IMR-90 (cell line): ENCODE results near the gene SAAL1. TPM values are rescaled to one million over a fixed set of nuclear protein-coding genes. Genes with fewer than 3 reads are reported as not detected.

ENCODE experiments used
- ATAC-seq: fragments of 200-7000 bp; cut with Tn5 transposase; 2 replicates; pipeline ENCODE4 v1.9.1; 2020; ENCODE audit warnings: low read depth, mild to moderate bottlenecking, moderate library complexity
- BruUV-seq: library from RNA; stranded (reverse); fragments of 400-500 nt; replicated peaks from 2 replicates; lab custom pipeline; 2021; lab: Mats Ljungman, UMichigan
- CTCF ChIA-PET: fragments of 300-600 bp; formaldehyde crosslinking; extraction: SDS; loops from one replicate; lab custom pipeline; 2021; ENCODE audit warnings: antibody characterized with exemption; lab: Yijun Ruan, JAX
- POLR2A ChIA-PET: fragments of 300-600 bp; sonication (Branson Sonifier 250); formaldehyde crosslinking; loops from one replicate; lab custom pipeline; 2022; ENCODE audit warnings: antibody characterized with exemption; ENCODE audit not compliant: unreplicated experiment; lab: Charles Lee
- DNase-seq: peaks from one replicate; pipeline ENCODE4 v3.0.0; 2013
- H2AFZ ChIP-seq: replicated peaks from 2 replicates; pipeline ENCODE3; 2013; ENCODE audit warnings: low read length, mild to moderate bottlenecking; ENCODE audit not compliant: poor library complexity
- H2AK5ac ChIP-seq: 2 replicates; pipeline ENCODE4 v1.6.1; 2013; ENCODE audit warnings: low read depth, low read length, inconsistent platforms
- H2AK9ac ChIP-seq: replicated peaks from 2 replicates; pipeline ENCODE3; 2013; ENCODE audit warnings: mild to moderate bottlenecking, low read depth, low read length, moderate library complexity; ENCODE audit not compliant: poor library complexity
- H2BK120ac ChIP-seq: 2 replicates; pipeline ENCODE4 v1.6.1; 2013; ENCODE audit warnings: low read depth, low read length, inconsistent platforms
- H2BK15ac ChIP-seq: 3 replicates; pipeline ENCODE4 v1.6.1; 2013; ENCODE audit warnings: low read depth, low read length, inconsistent platforms
- H2BK20ac ChIP-seq: 2 replicates; pipeline ENCODE4 v1.6.1; 2013; ENCODE audit warnings: low read depth, mild to moderate bottlenecking, inconsistent platforms, low read length, moderate library complexity
- H2BK5ac ChIP-seq: 2 replicates; pipeline ENCODE4 v1.6.1; 2013; ENCODE audit warnings: mild to moderate bottlenecking, low read depth, low read length, inconsistent platforms; ENCODE audit not compliant: poor library complexity, severe bottlenecking
- H3K14ac ChIP-seq: replicated peaks from 2 replicates; pipeline ENCODE4 v1.6.1; 2013; ENCODE audit warnings: low read depth, low read length, inconsistent platforms
- H3K18ac ChIP-seq: 2 replicates; pipeline ENCODE4 v1.6.1; 2013; ENCODE audit warnings: low read depth, low read length, control low read depth
- H3K23ac ChIP-seq: 2 replicates; pipeline ENCODE4 v1.6.1; 2013; ENCODE audit warnings: low read depth, low read length, inconsistent platforms
- H3K27ac ChIP-seq: 2 replicates; pipeline ENCODE4 v1.5.1; 2013; ENCODE audit warnings: mild to moderate bottlenecking, control low read depth, low read length; ENCODE audit not compliant: insufficient read depth
- H3K27me3 ChIP-seq: 2 replicates; pipeline ENCODE4 v1.6.1; 2013; ENCODE audit warnings: low read length; ENCODE audit not compliant: control insufficient read depth, insufficient read depth
- H3K36me3 ChIP-seq: 2 replicates; pipeline ENCODE4 v1.6.1; 2013; ENCODE audit warnings: low read length, mixed read lengths; ENCODE audit not compliant: control insufficient read depth, insufficient read depth
- H3K4ac ChIP-seq: 2 replicates; pipeline ENCODE4 v1.6.1; 2013; ENCODE audit warnings: low read depth, low read length, inconsistent platforms
- H3K4me1 ChIP-seq: 2 replicates; pipeline ENCODE4 v1.6.1; 2013; ENCODE audit warnings: low read length, mixed read lengths; ENCODE audit not compliant: control insufficient read depth, insufficient read depth
- H3K4me2 ChIP-seq: 2 replicates; pipeline ENCODE4 v1.6.1; 2013; ENCODE audit warnings: low read depth, mild to moderate bottlenecking, control low read depth, low read length, moderate library complexity
- H3K4me3 ChIP-seq: 2 replicates; pipeline ENCODE4 v1.5.1; 2013; ENCODE audit warnings: low read depth, mild to moderate bottlenecking, control low read depth, low read length, moderate library complexity; ENCODE audit not compliant: insufficient read depth
- H3K56ac ChIP-seq: 2 replicates; pipeline ENCODE4 v1.6.1; 2013; ENCODE audit warnings: low read length, inconsistent platforms; ENCODE audit not compliant: insufficient read depth; ENCODE audit errors: extremely low read depth
- H3K79me1 ChIP-seq, 2 experiments: 2 replicates each; pipeline ENCODE4 v1.6.1; 2013; ENCODE audit warnings: low read length in 2 of 2, inconsistent platforms in 1 of 2, low read depth in 1 of 2
- H3K9ac ChIP-seq: 2 replicates; pipeline ENCODE4 v1.6.1; 2013; ENCODE audit warnings: low read depth, low read length, control low read depth
- H3K9me1 ChIP-seq: 2 replicates; pipeline ENCODE4 v1.6.1; 2013; ENCODE audit warnings: low read length, inconsistent platforms; ENCODE audit not compliant: insufficient read depth
- H3K9me3 ChIP-seq: 2 replicates; pipeline ENCODE4 v1.6.1; 2013; ENCODE audit warnings: low read length; ENCODE audit not compliant: control insufficient read depth, insufficient read depth
- H4K20me1 ChIP-seq: 2 replicates; pipeline ENCODE4 v1.6.1; 2013; ENCODE audit warnings: low read length, inconsistent platforms; ENCODE audit not compliant: insufficient read depth
- H4K5ac ChIP-seq: 2 replicates; pipeline ENCODE4 v1.6.1; 2013; ENCODE audit warnings: mild to moderate bottlenecking, low read depth, low read length, control low read depth
- H4K8ac ChIP-seq, 2 experiments: 2 replicates each; pipeline ENCODE4 v1.6.1; 2013; ENCODE audit warnings: low read depth in 2 of 2, low read length in 2 of 2, control low read depth in 1 of 2, inconsistent platforms in 1 of 2
- H4K91ac ChIP-seq: 2 replicates; pipeline ENCODE4 v1.6.1; 2013; ENCODE audit warnings: low read depth, low read length, inconsistent platforms; ENCODE audit not compliant: insufficient read depth
- BHLHE40 ChIP-seq: fragments of 150-350 bp; IDR thresholded peaks from 2 replicates; pipeline ENCODE4 v1.6.1; 2016; ENCODE audit warnings: mild to moderate bottlenecking, low read depth, low read length
- CEBPB ChIP-seq: IDR thresholded peaks from 2 replicates; pipeline ENCODE4 v1.6.1; 2012; ENCODE audit warnings: low read depth, low read length, improper control_type of control experiment
- CHD1 ChIP-seq: IDR thresholded peaks from 2 replicates; pipeline ENCODE4 v1.6.1; 2012; ENCODE audit warnings: low read depth, low read length, improper control_type of control experiment
- FOS ChIP-seq: fragments of 150-350 bp; IDR thresholded peaks from 2 replicates; pipeline ENCODE4 v1.6.1; 2016; ENCODE audit warnings: low read depth, low read length
- MAFK ChIP-seq: IDR thresholded peaks from 2 replicates; pipeline ENCODE4 v1.6.1; 2012; ENCODE audit warnings: low read depth, low read length, improper control_type of control experiment
- MAZ ChIP-seq: IDR thresholded peaks from 2 replicates; pipeline ENCODE4 v1.6.1; 2012; ENCODE audit warnings: low read depth, mild to moderate bottlenecking, low read length, improper control_type of control experiment, moderate library complexity, borderline replicate concordance
- MXI1 ChIP-seq: IDR thresholded peaks from 2 replicates; pipeline ENCODE4 v1.6.1; 2012; ENCODE audit warnings: low read depth, mild to moderate bottlenecking, low read length, moderate library complexity, borderline replicate concordance
- NFE2L2 ChIP-seq: fragments of 150-350 bp; IDR thresholded peaks from 2 replicates; pipeline ENCODE4 v1.6.1; 2016; ENCODE audit warnings: low read depth, mild to moderate bottlenecking, low read length
- POLR2A ChIP-seq: IDR thresholded peaks from 2 replicates; pipeline ENCODE4 v1.6.1; 2012; ENCODE audit warnings: mild to moderate bottlenecking, low read depth, low read length
- RAD21 ChIP-seq: IDR thresholded peaks from 2 replicates; pipeline ENCODE4 v1.6.1; 2012; ENCODE audit warnings: low read length, improper control_type of control experiment
- RCOR1 ChIP-seq: IDR thresholded peaks from 2 replicates; pipeline ENCODE4 v1.6.1; 2012; ENCODE audit warnings: mild to moderate bottlenecking, low read length, improper control_type of control experiment; ENCODE audit not compliant: insufficient replicate concordance
- RFX5 ChIP-seq: IDR thresholded peaks from 2 replicates; pipeline ENCODE4 v1.8.0; 2012; ENCODE audit warnings: low read depth, mild to moderate bottlenecking, low read length, moderate library complexity
- SMC3 ChIP-seq: fragments of 150-350 bp; IDR thresholded peaks from 2 replicates; pipeline ENCODE4 v1.6.1; 2016; ENCODE audit warnings: low read depth, mild to moderate bottlenecking, antibody characterized with exemption, low read length, moderate library complexity
- WGBS, 2 experiments: methylation state at CpG; one replicate each; pipeline versions ENCODE4 v1.1.5 to v1.1.7; 2013; ENCODE audit warnings: missing lambda C conversion rate in 2 of 2; ENCODE audit not compliant: insufficient read length in 1 of 2; ENCODE audit errors: extremely low coverage in 2 of 2; 5-methylcytosine and 5-hydroxymethylcytosine counted together
- dilution Hi-C: fragments of 300-500 bp; cut with HindIII; formaldehyde crosslinking; loops from one replicate; pipeline ENCODE4 v1.14.3; 2018; ENCODE audit warnings: low sequenced_read_pairs; ENCODE audit not compliant: unreplicated experiment
- in situ Hi-C: fragments of 300-500 bp; cut with MboI; formaldehyde crosslinking; loops from 3 replicates; pipeline ENCODE4 v1.14.3; 2019; ENCODE audit warnings: low sequenced_read_pairs, inconsistent platforms, mixed read lengths
- intact Hi-C: fragments of 100-400 bp; cut with micrococcal nuclease; formaldehyde crosslinking; loops from 2 replicates; pipeline ENCODE4 v1.10.0; 2022
- polyA plus RNA-seq, 3 experiments: library from polyadenylated mRNA; depleted of rRNA; stranded (reverse); fragments of >200 nt; gene quantifications; 2 replicates each; pipeline ENCODE4 v1.2.3, GENCODE V29; 2012; ENCODE audit warnings: low replicate concordance in 1 of 3
- total RNA-seq: library from RNA; depleted of rRNA; stranded (reverse); fragments of >200 nt; gene quantifications from 2 replicates; pipeline ENCODE4 v1.2.3, GENCODE V29; 2012
- TF ChIP-seq, protein P1 (sequence below): conservative IDR thresholded peaks from 2 replicates; pipeline ENCODE4 v1.5.1; 2012; ENCODE audit warnings: mild to moderate bottlenecking, low read depth, low read length, improper control_type of control experiment
- TF ChIP-seq, protein P2 (sequence below): fragments of 150-350 bp; IDR thresholded peaks from 2 replicates; pipeline ENCODE4 v1.6.1; 2016; ENCODE audit warnings: low read depth, mild to moderate bottlenecking, low read length, moderate library complexity, borderline replicate concordance
- TF ChIP-seq, protein P3 (sequence below): fragments of 150-350 bp; IDR thresholded peaks from 2 replicates; pipeline ENCODE4 v1.6.1; 2017; ENCODE audit warnings: mild to moderate bottlenecking, antibody characterized with exemption, low read length, low read depth

SAAL1 gene
- total and polyA plus RNA-seq, 2 of the 4 experiments (the other 2 are of a cell fraction), result 12.5 to 12.8 TPM

DNA sequence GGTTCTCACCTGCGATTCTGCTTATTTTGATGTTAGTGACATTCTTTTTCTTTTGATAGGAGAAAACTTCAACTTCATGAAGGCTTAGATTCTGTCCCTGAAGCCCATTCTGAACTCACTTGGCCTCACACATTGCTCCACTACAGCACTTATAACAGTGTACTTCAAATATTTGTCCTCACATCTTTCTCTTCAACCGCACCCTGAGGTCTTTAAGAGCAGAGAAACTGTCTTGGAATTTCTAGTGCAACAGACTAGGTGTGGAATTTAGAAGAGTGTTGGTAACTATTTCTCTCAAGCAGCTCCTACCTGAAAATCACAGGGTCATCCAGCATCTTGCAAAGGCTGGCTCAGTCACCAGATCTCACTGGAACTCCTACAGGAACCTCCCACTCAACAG is 34.3 kb upstream of the SAAL1 start:
- ChIA-PET POLR2A (no interaction called here), CTCF (no interaction called here)
- in situ Hi-C loops (no loop called here), dilution Hi-C loops (no loop called here), intact Hi-C loops (no loop called here)
- Histone ChIP-seq H2BK120ac (no peak overlapping the region), H3K4me2 (no peak overlapping the region), H4K5ac (no peak overlapping the region), H3K14ac (no peak overlapping the region), H2AFZ (no peak overlapping the region), H3K27me3 (no peaks in the 10 kb centered on the region), H2BK15ac (no peak overlapping the region), H2BK5ac (no peak overlapping the region), H3K9ac (no peak overlapping the region), H3K36me3 (no peaks in the 10 kb centered on the region), H3K4ac (no peak overlapping the region), H4K91ac (no peak overlapping the region), H3K9me1 (no peaks in the 10 kb centered on the region), H2BK20ac (no peak overlapping the region), H3K9me3 (no peaks in the 10 kb centered on the region), H3K79me1 (no peaks in the 10 kb centered on the region), H2AK5ac (no peak overlapping the region), H2AK9ac (no peak overlapping the region), H3K27ac (no peak overlapping the region), H3K23ac (no peak overlapping the region), H3K56ac (no peak overlapping the region), H3K4me1 (no peaks in the 10 kb centered on the region), H3K18ac (no peak overlapping the region), H3K4me3 (no peak overlapping the region), H4K20me1 (no peaks in the 10 kb centered on the region), H4K8ac (no peak overlapping the region)
- DNase-seq, result no peak
- no TSS peak for BruUV-seq
- TF ChIP-seq MAFK (no peak), FOS (no peak), CHD1 (no peak), RFX5 (no peak), POLR2A (no peak), SMC3 (no peak), RCOR1 (no peak), NFE2L2 (no peak), BHLHE40 (no peak), RAD21 (no peak), CEBPB (no peak), MXI1 (no peak), MAZ (no peak)
- TF ChIP-seq, protein P1, sequence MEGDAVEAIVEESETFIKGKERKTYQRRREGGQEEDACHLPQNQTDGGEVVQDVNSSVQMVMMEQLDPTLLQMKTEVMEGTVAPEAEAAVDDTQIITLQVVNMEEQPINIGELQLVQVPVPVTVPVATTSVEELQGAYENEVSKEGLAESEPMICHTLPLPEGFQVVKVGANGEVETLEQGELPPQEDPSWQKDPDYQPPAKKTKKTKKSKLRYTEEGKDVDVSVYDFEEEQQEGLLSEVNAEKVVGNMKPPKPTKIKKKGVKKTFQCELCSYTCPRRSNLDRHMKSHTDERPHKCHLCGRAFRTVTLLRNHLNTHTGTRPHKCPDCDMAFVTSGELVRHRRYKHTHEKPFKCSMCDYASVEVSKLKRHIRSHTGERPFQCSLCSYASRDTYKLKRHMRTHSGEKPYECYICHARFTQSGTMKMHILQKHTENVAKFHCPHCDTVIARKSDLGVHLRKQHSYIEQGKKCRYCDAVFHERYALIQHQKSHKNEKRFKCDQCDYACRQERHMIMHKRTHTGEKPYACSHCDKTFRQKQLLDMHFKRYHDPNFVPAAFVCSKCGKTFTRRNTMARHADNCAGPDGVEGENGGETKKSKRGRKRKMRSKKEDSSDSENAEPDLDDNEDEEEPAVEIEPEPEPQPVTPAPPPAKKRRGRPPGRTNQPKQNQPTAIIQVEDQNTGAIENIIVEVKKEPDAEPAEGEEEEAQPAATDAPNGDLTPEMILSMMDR, result no peak
- TF ChIP-seq, protein P2, sequence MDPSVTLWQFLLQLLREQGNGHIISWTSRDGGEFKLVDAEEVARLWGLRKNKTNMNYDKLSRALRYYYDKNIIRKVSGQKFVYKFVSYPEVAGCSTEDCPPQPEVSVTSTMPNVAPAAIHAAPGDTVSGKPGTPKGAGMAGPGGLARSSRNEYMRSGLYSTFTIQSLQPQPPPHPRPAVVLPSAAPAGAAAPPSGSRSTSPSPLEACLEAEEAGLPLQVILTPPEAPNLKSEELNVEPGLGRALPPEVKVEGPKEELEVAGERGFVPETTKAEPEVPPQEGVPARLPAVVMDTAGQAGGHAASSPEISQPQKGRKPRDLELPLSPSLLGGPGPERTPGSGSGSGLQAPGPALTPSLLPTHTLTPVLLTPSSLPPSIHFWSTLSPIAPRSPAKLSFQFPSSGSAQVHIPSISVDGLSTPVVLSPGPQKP, result no peak
- TF ChIP-seq, protein P3, sequence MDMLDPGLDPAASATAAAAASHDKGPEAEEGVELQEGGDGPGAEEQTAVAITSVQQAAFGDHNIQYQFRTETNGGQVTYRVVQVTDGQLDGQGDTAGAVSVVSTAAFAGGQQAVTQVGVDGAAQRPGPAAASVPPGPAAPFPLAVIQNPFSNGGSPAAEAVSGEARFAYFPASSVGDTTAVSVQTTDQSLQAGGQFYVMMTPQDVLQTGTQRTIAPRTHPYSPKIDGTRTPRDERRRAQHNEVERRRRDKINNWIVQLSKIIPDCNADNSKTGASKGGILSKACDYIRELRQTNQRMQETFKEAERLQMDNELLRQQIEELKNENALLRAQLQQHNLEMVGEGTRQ, result no peak
- WGBS, 2 experiments, result no CpG with 5 or more reads among the region's 2 CpGs
- ATAC-seq, result no peak
